AG10803 (cell line): ENCODE measurements around the gene HSD17B8.
A peak's percentile ranks its signal among the peaks of the same experiment; 100 is the strongest.

ENCODE experiments used
- DNase-seq: peaks from one replicate; pipeline ENCODE4 v3.0.0; 2010; ENCODE audit warnings: low read depth
- H3K4me3 ChIP-seq: 2 replicates; pipeline ENCODE4 v1.5.1; 2011; ENCODE audit warnings: mild to moderate bottlenecking, low read length, control low read depth
- TF ChIP-seq, protein P1 (sequence below): conservative IDR thresholded peaks from 2 replicates; pipeline ENCODE4 v1.5.1; 2011; ENCODE audit warnings: mild to moderate bottlenecking, low read length, control low read depth, inconsistent platforms

HSD17B8 gene

DNA sequence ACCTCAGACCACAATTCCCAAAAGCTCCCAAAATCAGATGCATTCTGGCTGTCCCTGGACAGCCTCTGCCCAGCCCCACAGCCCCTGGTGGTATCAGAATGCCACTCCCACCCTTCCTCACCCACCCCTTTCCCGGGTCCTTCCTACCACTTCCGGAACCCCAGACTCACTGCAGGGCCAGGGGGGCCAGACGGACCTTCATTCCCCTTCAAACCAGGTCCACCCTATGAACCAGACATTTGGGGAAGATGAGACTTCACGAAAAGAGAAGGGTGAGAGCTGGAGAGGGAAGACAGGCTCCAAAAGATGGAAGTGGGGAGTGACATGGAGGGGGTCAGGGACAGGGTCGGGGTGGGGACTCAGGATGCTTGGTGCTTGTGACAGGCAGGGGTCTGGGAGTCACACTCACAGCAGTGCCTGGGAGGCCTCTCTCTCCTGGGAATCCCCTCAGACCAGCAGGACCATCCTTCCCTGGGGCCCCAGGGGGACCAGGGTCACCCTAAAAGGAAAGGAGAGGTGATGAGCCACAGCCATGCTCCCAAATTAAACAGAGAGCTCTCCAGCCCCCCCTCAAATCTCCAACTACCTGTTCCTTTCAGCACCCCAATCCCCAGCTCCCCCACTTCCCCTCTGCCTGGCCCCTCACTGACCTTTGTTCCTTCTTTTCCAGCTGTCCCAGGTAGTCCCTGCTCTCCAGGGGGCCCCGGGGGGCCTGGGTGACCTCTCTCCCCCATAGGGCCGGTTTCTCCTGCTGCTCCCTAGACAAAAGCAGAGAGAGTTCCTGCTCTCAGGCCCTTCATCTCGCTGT, 32.4 kb upstream of the HSD17B8 start:
- H3K4me3 ChIP-seq, result no peak overlapping the region
- DNase-seq, result no peak
- TF ChIP-seq, protein P1, sequence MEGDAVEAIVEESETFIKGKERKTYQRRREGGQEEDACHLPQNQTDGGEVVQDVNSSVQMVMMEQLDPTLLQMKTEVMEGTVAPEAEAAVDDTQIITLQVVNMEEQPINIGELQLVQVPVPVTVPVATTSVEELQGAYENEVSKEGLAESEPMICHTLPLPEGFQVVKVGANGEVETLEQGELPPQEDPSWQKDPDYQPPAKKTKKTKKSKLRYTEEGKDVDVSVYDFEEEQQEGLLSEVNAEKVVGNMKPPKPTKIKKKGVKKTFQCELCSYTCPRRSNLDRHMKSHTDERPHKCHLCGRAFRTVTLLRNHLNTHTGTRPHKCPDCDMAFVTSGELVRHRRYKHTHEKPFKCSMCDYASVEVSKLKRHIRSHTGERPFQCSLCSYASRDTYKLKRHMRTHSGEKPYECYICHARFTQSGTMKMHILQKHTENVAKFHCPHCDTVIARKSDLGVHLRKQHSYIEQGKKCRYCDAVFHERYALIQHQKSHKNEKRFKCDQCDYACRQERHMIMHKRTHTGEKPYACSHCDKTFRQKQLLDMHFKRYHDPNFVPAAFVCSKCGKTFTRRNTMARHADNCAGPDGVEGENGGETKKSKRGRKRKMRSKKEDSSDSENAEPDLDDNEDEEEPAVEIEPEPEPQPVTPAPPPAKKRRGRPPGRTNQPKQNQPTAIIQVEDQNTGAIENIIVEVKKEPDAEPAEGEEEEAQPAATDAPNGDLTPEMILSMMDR, result no peak

GRCh38 chr6:33172688-33173534, 31.5 kb upstream of the HSD17B8 start:
- no peak overlapping the region for H3K4me3 ChIP-seq
- TF ChIP-seq, protein P1, result peak; percentile 83
- DNase-seq, result peak; percentile 41

- no peak for DNase-seq
- TF ChIP-seq, protein P1, result no peak
These were observed 30.8 kb upstream of the HSD17B8 start for GRCh38 chr6:33173535-33174180.

DNA sequence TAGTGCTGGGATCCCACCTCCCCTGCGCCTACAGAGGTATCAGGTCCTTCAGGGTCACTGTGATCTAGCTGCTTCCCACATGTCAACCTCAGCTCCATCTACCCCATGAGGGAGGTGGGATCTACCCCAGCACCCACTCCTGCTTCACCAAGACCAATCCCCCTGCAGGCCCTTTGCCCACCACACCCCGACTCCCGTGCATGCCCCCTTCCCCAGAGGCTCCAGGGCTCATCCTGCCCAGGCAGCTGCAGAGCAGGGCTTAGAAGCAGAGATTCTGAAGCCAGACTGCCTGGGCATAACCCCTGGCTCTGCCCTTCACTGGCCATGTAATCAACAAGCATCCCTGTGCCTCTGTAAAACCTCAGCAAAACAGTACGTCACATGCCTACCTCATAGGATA, 29.7 kb upstream of the HSD17B8 start:
- no peak for DNase-seq
- no peak overlapping the region for H3K4me3 ChIP-seq
- TF ChIP-seq, protein P1, result no peak

More at GRCh38 chr6:33173535-33174180, 30.8 kb upstream of the HSD17B8 start:
- no peak overlapping the region for H3K4me3 ChIP-seq

GRCh38 chr6:33175436-33176069, 28.9 kb upstream of the HSD17B8 start:
- no peak for DNase-seq
- TF ChIP-seq, protein P1, result no peak; the same call in 1 of the 2 replicates
- no peak overlapping the region for H3K4me3 ChIP-seq

DNA sequence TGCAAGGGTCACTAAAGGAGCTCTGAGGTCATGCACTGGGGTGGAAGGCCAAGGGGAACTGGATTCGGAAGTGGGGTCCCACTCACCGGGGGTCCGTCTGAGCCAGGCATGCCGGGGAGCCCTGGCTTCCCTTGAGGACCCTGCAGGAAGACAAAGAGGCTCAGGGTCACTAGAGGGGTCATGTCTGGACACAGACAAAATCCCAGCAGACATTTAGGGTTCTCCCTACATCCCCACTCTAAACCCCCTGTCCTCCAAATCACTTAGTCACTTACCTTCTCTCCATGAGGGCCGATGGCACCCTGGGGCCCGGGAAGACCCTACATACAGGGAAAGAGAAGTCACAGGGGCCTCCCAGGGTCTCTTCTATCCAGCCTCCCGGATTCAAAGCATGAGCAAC, 27.5 kb upstream of the HSD17B8 start:
- no peak for DNase-seq
- TF ChIP-seq, protein P1, result no peak
- no peak overlapping the region for H3K4me3 ChIP-seq
